ENCODE data around the gene FLCN.
A peak's percentile ranks its signal among the peaks of the same experiment; 100 is the strongest.
"Not testable (repeated sequence)": the region's sequence is repeated elsewhere in the genome, so short reads cannot be mapped to it uniquely, and the experiment has no call there.

The FLCN gene
- 44.1 to 84.5 (median 63.9) reads per million in 17 experiments for total RNA-seq

GRCh38 chr17:17237026-17237799, at the start of gene FLCN:
Gene FLCN (minus strand): TSS chr17:17237168. CDS start chr17:17228137, 9,031 bp downstream.
- peak; percentile 95 to 98 (median 96) for DNase-seq

- DNase-seq: no peak
Measured at GRCh38 chr17:17285951-17286350, 49.0 kb upstream of the FLCN start.

GRCh38 chr17:17280613-17281549, 43.9 kb upstream of the FLCN start, which contains the start of gene COPS3:
Gene COPS3 (minus strand): TSS chr17:17281246. CDS start chr17:17281186, 60 bp downstream.
- peak; percentile 96 to 99 (median 98) for DNase-seq

GRCh38 chr17:17279316-17279715, 42.3 kb upstream of the FLCN start:
- DNase-seq: peak in 3 of 4 experiments; percentile 19 to 58 (median 49)

GRCh38 chr17:17277431-17277830, 40.5 kb upstream of the FLCN start:
- not testable (repeated sequence) for DNase-seq

GRCh38 chr17:17275971-17276370, 39.0 kb upstream of the FLCN start:
- peak; percentile 60 to 82 (median 70) for DNase-seq

- DNase-seq: peak in 3 of 4 experiments; percentile 10 to 35 (median 19)
Measured at GRCh38 chr17:17269926-17270773, 33.2 kb upstream of the FLCN start.

GRCh38 chr17:17264430-17264829, 27.5 kb upstream of the FLCN start:
- no peak for DNase-seq

GRCh38 chr17:17258998-17259397, 22.0 kb upstream of the FLCN start:
- DNase-seq: no peak

GRCh38 chr17:17258011-17258410, 21.0 kb upstream of the FLCN start:
- no peak for DNase-seq

GRCh38 chr17:17256316-17256715, 19.3 kb upstream of the FLCN start:
- DNase-seq: no peak

GRCh38 chr17:17255689-17256088, 18.7 kb upstream of the FLCN start:
- not testable (repeated sequence) for DNase-seq

- DNase-seq: peak; percentile 71 to 91 (median 83)
Measured at GRCh38 chr17:17254036-17254435, 17.1 kb upstream of the FLCN start.

- peak in 2 of 4 experiments; percentile 13 to 26 for DNase-seq
Measured at GRCh38 chr17:17253406-17253805, 16.4 kb upstream of the FLCN start.

GRCh38 chr17:17252149-17252661, 15.2 kb upstream of the FLCN start:
- no peak for DNase-seq

GRCh38 chr17:17246879-17247278, 9.9 kb upstream of the FLCN start:
- DNase-seq: no peak

GRCh38 chr17:17243163-17243562, 6.2 kb upstream of the FLCN start:
- DNase-seq: no peak

- no peak for DNase-seq
Measured at GRCh38 chr17:17242246-17242645, 5.3 kb upstream of the FLCN start.

GRCh38 chr17:17241656-17242055, 4.7 kb upstream of the FLCN start:
- DNase-seq: no peak

- DNase-seq: peak in 1 of 4 experiments; percentile 5
Measured at GRCh38 chr17:17239832-17240231, 2.9 kb upstream of the FLCN start.

GRCh38 chr17:17236295-17237025, 508 bp downstream of the FLCN start:
- peak; percentile 12 to 36 (median 26) for DNase-seq
